GM19351 (cell line): ENCODE measurements around the gene RIN3.
"Not testable (repeated sequence)": the region's sequence is repeated elsewhere in the genome, so short reads cannot be mapped to it uniquely, and the experiment has no call there.

Source experiments
- ATAC-seq: cut with Tn5 transposase; IDR thresholded peaks from one replicate; pipeline ENCODE4 v1.9.1; 2021; ENCODE audit warnings: mild to moderate bottlenecking, moderate library complexity; ENCODE audit not compliant: unreplicated experiment

Gene RIN3

DNA sequence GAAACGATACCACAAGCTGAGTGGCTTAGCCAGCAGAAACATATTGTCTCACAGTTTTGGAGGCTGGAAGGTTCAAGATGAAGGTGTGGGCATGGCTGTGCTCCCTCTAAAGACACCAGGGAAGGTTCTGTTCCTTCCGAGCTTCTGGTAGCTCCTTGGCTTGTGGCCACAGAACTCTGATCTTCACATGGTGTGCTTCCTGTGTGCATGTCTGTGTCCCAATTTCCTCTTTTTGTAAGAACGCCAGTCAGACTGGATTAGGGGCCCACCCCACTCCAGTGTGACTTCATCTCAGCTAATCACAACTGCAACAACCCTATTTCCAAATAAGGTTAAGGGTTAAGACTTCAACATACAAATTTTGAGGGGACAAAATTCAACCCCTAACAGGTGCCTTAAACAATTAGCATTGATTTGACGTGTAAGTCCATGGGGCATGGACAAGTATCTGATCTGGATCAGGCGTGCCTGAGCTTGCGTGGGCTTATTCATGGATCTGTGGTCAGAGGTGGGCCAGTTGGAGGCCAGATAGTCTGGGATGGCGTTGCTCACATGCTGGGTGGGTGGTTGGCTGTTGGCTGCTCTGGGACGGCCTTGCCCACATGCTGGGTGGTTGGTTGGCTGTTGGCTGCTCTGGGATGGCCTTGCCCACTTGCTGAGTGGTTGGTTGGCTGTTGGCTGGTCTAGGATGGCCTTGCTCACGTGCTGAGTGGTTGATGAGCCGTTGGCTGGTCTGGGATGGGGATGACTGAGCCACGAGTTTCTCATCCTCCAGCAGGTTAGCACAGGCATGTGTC lies 146.4 kb downstream of the RIN3 start:
- ATAC-seq, result no peak

DNA sequence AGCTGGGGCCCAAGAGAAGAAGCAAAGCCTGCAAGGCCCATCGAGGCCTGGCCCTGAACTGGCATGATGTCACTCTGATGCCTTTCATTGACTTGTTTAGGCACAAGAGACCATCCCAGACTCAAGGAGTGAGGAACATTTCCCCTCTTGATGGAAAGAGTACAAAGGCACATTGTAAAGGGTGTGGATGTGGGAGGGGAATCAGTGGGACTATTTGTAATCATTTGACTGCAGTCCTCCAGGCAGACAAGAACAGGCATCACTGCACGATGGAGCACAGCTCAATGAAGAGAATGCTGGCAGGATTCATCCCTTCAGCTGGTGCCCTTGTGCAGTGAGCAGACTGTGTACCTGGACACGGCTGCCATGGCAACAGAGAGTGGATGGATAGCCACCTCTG lies 147.0 kb downstream of the RIN3 start:
- no peak for ATAC-seq

DNA sequence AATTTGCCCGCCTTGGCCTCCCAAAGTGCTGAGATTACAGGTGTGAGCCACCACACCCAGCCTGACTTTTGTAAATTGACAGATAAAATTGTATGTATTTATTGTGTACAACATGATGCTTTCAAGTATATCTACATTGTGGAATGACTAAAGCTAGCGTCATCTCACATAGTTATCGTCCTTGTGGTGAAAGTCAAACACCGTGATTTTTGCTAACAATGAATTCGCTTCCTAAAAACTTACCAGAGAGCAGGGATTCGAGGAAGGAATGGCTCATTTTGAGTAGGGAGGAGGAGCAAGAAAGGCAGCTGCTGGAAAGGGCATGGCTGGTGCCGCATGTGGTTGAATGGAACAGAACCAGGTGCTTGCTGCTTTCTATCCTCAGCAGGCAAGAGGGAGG lies 149.5 kb downstream of the RIN3 start:
- ATAC-seq, result no peak

DNA sequence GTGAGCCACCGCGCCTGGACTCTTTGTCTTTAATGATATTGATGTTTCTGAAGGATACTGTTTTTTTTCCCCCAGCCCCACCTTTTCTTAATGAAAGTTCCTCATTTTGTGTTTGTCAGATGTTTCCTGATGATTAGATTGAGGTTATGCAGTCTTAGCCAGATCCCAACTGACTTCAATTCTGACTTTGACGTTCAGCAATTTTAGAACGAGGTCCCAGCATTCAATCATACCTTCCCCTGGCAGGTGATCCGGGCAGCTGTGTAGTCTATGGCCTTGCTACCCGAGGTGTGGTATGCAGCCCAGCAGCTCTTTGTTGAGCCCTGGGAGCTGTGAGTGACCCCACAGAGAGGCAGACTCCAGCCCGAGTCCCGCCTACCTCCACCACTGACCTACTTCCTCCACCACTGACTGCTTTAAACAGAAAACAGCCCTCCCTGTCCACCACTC lies 152.1 kb downstream of the RIN3 start:
- no peak for ATAC-seq

DNA sequence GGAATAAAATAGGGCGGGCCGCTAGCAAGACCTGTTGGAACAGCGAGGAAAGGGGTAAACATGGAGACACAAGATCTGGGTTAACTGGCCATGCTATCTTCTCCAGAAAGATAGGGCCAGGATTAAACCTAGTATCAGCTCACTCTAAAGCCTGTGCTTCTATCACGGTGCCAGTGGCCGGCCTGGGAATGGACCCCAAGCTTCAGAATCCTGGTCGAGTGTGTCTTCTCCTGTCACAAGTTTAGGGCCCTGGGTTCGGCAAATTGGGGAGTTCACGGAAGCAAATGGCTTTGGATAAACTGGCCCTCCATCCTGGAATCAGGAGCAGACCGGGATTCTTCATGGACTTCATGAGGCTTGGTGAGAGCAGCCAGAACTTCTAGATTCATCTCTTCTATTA lies 152.7 kb downstream of the RIN3 start:
- no peak for ATAC-seq

DNA sequence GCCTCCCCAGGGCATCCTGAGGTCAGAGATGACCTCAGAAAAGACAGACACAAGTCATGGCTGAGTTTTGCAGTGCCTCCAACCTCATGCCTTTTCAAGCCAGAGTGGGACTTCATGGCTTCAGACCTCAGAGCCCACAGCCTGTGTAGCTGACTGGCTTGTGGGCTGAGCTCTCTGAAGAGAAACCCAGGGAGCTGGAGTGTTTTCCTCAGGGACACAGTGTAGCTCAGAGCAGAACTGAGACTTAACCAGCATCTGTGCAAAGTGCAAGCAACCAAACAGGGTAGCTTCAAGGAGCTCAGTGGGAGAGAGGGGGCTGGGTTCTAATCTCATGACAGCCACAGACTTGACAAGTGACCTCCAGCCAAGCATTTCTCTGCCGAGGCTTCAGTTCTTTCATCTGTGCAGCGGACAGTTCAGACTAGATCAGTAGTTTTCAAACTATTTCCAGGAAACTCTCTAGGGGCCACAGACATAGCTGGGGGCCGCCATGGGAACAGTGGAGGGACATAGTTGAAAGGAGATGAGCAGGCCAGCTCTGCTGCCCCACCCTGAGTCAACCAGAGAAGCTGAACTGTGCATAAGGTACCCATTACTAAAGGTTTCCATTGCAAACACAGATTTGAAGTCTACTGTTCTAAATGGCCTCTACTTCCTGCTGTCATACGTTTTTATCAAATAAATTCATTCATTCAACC lies 154.8 kb downstream of the RIN3 start:
- no peak for ATAC-seq

DNA sequence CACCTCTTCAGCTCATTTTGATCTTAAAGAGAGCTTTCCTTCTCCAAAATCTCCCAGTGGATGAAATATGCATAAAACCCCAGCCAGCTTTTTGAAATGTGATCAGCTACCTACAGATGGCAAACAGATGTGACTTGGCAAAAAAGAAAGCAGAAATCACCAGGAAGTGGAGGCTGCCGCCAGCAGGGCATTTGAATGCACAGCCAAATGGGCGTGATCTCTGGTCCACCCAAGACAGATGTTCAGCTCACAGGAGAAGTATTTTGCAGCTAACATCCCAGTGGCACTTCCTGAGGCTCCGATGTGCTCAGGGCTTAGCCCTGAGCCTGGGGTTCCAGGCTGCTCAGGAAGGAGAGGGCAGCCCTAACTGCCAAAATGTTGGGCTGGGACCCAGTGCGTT lies 156.6 kb downstream of the RIN3 start:
- peak; percentile 39 for ATAC-seq

DNA sequence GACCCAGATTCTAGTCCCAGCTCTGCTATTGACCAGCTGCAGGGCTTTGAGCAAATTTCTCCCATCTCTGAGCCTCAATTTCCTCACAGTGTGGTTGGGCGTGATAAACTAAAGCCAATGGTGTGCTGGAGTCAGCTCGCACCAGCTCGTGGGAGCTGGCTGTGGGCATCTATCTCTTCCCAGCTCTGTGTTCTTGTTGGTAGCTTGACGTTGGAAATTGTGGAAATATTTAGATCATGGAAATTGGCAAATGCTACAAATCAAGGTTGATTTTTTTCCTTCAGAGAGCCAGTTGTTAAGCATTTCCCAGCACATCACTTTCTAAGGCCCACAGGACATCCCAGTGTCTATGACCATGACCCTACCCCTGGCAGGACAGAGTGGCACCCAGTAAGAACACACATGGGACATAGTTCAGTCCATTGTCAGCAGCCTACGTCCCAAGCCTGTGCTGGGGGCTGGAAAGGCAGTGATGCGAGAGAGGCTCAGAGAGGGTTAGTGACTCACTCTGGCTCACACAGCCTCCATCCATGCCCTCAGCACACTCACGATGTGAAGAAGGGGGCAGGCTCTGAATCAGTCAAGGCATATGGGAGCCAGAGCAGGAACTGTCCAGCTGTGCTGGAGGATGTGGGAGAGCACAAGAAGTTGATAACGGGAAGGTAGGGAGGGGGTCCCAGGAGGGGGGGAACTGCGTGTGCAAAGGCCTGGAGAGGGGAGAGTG lies 157.2 kb downstream of the RIN3 start:
- no peak for ATAC-seq

DNA sequence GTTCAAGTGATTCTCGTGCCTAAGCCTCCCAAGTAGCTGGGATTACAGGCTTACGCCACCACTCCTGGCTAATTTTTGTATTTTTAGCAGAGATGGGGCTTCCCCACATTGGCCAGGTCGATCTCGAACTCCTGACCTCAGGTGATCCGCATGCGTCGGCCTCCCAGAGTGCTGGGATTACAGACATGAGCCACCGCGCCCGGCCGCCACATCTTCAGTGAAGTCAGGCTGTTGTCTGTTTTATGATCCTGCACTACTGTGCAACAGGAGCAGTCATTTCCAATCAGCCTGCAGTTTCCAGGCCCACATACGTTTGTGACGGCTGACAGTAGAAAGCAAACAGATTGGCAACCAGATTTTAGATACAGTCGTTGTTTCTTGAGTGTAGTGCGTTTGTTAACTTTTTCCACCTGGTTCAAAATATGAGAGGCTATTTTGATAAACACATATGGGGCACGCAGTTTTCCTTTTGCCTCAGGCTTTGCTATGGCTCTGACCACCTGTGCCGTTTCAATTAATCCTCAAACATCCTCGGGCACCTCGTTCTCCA lies 160.1 kb downstream of the RIN3 start:
- ATAC-seq, result no peak

DNA sequence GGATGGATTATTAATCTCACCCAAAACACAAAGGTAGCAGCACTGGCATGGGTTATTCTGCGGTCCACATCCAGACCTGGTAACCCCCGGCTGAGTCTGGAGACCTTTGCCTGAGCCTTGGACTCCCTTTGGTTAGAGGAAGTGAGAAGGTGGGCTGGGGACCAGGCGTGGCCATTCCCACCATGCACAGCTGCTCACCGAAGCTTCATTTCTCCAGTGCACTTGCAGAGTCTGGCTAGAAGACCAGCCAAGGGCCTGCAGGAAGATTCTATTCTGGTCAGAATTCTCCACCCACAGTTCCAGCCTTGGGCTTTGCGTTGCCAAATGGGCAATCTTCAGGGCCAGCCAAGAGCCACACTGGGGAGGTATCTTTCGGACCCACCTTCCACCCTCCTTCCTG lies 161.8 kb downstream of the RIN3 start:
- no peak for ATAC-seq

DNA sequence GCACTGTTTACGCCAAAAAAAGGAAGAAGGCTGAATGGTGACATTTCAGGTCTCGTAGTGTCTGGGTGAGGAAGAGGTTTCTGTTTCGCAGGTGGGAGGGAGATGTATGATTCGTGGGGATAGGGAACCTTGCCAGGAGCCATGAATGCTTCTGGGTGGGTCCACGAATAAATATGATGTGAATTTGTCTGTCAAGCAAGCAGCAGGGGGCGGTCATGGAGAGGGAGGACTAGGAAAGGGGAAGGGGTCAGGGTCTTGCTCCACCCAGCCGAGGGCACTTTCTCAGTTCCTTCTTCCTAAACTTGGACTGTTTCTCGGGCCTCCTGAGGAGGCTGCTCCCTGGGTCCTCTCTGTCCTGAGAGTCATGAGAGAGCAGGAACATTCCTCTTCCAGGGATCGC lies 162.4 kb downstream of the RIN3 start:
- no peak for ATAC-seq

DNA sequence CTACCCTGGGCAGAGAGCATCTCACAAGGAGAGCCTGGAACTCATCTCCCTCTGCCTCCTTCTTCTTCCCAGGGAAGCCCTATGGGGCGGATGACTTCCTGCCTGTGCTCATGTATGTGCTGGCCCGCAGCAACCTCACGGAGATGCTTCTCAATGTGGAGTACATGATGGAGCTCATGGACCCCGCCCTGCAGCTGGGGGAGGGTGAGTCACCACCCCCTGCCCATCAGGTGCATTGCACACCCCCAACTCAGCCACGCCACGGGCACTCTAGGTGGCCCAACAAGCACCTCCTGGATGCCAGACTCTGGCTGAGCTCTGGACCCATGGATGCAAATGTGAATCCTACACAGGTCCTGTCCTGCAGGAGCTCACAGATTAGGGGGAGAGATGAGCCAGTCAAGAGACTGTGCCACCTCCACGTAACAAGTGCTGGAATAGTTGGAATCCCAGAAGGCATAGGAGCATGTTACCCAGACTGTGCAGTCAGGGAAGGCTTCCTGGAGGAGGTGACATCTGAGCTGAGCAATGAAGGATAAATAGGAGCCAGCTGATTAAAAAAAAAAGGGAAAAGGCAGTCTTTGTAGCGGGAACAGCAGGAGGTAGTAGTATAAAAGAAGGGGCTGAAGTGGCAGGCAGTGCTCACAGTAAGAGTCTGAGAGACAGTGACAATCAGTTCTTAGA lies 163.0 kb downstream of the RIN3 start:
- ATAC-seq, result no peak

DNA sequence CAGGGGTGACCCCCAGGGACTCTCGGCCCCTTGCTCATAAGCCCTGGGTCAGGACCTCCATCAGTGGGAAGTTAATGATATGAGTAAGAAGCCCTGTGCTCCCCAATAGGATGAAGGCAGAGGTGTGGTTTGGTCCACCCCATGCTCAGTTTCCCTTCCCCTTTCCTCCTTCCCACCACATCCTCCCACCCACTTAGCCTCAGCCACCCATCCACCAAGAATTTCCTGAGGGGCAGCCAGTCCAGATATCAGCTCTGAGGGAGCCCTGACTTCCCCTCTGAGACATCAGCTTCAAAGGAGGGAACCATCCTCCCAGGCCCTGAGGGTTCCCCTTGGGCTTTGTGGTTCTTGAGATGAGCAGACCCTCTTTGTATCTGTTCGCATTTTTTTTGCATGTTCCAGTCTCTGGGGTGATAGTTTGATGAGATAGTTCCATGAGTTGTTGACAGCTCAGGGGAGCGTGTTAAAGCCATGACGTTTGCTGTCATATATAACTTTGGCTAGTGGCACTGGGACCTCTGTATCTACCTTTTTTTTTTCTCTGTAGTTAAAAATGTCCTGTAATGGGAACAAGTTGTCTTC lies 163.6 kb downstream of the RIN3 start:
- peak; percentile 70 for ATAC-seq

DNA sequence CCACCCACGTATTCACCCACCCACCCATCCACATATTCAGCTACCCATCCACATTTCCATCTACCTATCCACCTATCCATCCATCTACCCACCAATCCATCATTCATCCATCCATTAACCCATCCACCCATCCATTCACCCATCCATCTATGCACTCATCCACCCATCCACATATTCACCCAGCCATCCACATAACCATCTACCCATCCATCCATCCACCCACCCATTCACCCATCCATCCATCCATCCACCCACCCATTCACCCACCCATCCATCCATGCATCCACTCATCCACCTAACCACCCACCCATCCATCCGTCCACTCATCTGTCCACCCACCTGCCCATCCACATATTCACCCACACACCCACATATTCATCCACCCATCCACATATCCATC lies 164.4 kb downstream of the RIN3 start:
- no peak for ATAC-seq

DNA sequence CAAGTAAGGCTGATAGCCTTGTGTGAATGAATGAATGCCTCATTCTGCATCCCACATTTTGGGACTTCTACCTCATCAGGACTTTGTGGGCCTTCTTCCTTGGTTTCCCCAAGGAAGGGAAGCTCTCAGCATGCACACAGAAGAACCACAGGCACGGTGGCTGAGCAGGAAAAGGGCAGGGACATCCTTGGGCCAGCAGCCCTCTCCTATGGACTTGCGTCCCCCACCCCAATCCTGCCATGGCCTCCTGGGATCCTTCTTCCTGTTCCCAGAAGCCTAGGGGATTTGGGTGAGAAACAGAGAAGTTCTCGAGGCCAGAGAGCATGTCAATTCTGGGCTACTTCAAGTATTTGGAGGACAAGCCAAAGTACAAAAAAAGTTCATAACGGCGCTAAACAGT lies 165.2 kb downstream of the RIN3 start:
- no peak for ATAC-seq

DNA sequence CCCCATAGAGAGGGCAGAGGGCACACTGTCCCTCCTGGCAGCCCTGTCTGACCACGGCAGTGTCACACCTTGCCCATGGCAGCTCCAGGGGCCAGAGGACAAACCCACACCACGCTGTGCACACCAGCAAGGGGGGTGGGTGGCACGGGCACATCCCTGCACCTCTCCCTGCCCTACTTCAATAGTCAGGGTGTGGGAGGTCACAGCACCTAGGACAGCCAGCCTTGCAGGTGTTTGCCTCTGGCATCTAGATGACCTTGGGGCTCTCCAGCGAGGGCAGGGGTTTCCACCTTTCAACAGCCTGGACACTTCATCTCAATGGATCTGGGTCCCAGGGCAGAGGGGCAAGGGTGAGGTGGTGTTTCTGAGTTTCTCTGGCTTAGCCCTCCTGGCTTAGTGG lies 165.7 kb downstream of the RIN3 start:
- ATAC-seq, result no peak

DNA sequence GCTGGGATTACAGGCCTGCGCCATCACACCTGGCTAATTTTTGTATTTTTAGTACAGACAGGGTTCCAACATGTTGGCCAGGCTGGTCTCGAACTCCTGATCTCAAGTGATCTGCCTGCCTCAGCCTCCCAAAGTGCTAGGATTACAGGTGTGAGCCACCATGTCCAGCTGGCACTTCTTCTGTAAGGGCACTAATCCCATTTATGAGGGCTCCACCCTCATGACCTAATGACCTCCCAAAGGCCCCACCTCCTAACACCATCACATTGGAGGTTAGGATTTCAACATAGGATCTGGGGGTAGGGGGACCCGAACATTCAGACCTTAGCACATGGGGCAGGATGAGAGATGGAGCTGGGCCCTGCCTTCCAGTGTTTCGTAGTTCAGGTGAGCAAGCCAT lies 166.7 kb downstream of the RIN3 start:
- ATAC-seq, result not testable (repeated sequence)

DNA sequence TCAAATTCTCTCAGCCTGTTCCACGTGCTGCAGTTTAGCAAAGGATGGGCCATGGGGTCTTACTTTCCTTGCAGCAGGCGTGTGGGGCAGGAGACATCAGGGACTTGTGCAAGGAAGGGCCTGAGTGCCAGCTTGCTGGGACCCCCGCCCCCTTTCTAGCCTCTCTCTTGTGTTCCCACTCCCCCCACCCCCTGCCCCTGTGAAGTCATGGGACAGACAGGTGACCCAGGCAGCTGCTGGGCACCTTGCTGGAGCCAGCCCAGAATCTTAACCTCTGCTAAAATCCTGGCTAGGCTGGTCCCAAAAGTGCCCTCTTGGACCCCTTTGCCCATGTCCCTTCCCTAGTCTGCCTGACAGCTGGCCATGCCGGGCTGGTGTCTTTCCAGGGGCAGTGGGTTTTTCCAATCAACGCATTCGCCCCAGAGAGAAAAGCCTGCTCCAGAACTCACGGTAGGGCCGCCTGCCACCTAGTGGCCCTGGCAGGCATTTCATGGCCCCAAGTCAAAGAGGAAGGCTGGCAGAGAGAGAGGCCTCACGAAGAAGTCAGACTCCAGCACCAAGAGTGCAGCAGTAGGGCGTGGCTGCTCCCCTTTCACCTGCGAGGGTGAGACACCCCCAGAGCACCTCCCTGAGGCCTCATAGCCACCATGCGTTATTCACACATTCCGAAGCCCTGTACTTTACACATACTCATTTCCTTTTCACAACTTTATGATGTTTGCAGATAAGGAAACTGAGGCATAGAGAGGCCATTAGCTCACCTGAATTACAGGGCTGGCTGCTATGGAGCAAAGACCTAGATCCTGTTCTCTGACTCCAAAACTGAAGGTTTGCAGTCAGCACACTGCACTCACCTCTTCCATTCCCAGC lies 167.4 kb downstream of the RIN3 start:
- ATAC-seq, result peak; percentile 30

DNA sequence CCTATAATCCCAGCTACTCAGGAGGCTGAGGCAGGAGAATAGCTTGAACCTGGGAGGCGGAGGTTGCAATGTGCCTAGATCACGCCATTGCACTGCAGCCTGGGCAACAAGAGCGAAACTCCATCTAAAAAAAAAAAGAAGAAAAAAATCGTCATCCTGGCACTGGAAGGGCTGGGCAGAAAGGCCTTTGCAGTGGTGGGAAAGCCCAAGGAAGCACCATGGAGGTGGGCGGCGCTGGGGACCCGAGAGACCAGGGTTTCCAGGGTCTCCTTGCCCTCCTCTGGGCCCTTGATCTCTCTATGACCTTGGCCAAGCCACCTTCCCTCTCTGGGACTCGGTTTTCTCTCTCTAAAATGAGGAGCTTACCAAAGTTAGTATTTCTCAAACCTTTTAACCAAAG lies 169.5 kb downstream of the RIN3 start:
- no peak for ATAC-seq
